ENCODE results near the gene CACNA1I. TPM values are rescaled to one million over a fixed set of nuclear protein-coding genes. Genes with fewer than 3 reads are reported as not detected.

CACNA1I gene
- total RNA-seq, 1 donor from 2014 or later = 0.02 TPM

DNA sequence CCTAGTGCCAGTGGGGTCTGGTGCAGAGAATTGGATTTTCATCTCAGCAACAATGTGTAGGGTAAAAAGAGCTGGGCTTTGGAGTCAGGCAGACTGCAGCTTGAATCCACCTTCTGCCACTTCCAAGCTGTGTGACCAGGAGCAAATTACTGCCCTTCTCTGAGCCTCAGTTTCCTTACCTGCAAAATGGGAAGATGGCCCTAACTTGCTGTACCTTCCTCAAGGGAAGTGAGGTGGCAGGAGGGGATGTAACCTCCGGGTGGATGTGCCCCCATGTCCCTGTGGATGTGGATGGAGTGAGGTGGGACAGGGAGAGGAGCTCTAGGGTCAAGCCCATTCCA, 90.9 kb downstream of the CACNA1I start:
- H3K27me3 Mint-ChIP-seq (ENCODE audit: low read depth) = peaks cover 69% of the 10 kb centered on the region
- H3K36me3 Mint-ChIP-seq (ENCODE audit: low read depth) = no peaks in the 10 kb centered on the region
- H3K27ac Mint-ChIP-seq (ENCODE audit: unreplicated experiment) = no peak overlapping the region
- no peaks in the 10 kb centered on the region for H3K4me1 Mint-ChIP-seq (ENCODE audit: low read depth)
- DNase-seq (ENCODE audit: low spot score) = no peak
- TF ChIP-seq, protein P1, sequence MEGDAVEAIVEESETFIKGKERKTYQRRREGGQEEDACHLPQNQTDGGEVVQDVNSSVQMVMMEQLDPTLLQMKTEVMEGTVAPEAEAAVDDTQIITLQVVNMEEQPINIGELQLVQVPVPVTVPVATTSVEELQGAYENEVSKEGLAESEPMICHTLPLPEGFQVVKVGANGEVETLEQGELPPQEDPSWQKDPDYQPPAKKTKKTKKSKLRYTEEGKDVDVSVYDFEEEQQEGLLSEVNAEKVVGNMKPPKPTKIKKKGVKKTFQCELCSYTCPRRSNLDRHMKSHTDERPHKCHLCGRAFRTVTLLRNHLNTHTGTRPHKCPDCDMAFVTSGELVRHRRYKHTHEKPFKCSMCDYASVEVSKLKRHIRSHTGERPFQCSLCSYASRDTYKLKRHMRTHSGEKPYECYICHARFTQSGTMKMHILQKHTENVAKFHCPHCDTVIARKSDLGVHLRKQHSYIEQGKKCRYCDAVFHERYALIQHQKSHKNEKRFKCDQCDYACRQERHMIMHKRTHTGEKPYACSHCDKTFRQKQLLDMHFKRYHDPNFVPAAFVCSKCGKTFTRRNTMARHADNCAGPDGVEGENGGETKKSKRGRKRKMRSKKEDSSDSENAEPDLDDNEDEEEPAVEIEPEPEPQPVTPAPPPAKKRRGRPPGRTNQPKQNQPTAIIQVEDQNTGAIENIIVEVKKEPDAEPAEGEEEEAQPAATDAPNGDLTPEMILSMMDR (IDR thresholded peaks at IDR 0.05) = no peak
- H3K4me3 Mint-ChIP-seq (ENCODE audit: unreplicated experiment) = no peak overlapping the region
- H3K9me3 Mint-ChIP-seq (ENCODE audit: low read depth) = no peaks in the 10 kb centered on the region

DNA sequence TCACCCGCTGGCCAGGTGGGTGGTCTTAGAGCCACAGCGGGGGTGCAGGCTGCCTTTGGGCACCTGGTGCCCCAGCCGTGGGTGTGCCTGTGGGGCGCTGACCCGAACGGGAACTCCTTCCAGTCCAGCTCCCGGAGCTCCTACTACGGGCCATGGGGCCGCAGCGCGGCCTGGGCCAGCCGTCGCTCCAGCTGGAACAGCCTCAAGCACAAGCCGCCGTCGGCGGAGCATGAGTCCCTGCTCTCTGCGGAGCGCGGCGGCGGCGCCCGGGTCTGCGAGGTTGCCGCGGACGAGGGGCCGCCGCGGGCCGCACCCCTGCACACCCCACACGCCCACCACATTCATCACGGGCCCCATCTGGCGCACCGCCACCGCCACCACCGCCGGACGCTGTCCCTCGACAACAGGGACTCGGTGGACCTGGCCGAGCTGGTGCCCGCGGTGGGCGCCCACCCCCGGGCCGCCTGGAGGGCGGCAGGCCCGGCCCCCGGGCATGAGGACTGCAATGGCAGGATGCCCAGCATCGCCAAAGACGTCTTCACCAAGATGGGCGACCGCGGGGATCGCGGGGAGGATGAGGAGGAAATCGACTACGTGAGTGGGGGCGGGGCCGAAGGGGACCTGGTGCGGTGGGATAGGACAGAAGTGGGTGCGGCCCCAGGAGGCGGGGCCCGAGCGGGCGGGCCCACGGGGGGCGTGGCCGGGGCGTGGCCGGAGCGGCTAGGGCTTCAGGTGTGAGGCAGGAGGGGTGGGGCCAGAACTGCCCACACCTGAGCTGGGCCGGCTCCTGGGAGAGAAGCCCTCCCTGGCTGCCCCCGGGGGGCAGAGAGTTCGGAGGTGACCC, 91.5 kb downstream of the CACNA1I start:
- no peaks in the 10 kb centered on the region for H3K4me1 Mint-ChIP-seq (ENCODE audit: low read depth)
- H3K4me3 Mint-ChIP-seq (ENCODE audit: unreplicated experiment) = no peak overlapping the region
- no peak overlapping the region for H3K27ac Mint-ChIP-seq (ENCODE audit: unreplicated experiment)
- TF ChIP-seq, protein P1 (IDR thresholded peaks at IDR 0.05) = no peak
- H3K36me3 Mint-ChIP-seq (ENCODE audit: low read depth) = no peaks in the 10 kb centered on the region
- no peaks in the 10 kb centered on the region for H3K9me3 Mint-ChIP-seq (ENCODE audit: low read depth)
- H3K27me3 Mint-ChIP-seq (ENCODE audit: low read depth) = peaks cover 66% of the 10 kb centered on the region
- DNase-seq (ENCODE audit: low spot score) = no peak

DNA sequence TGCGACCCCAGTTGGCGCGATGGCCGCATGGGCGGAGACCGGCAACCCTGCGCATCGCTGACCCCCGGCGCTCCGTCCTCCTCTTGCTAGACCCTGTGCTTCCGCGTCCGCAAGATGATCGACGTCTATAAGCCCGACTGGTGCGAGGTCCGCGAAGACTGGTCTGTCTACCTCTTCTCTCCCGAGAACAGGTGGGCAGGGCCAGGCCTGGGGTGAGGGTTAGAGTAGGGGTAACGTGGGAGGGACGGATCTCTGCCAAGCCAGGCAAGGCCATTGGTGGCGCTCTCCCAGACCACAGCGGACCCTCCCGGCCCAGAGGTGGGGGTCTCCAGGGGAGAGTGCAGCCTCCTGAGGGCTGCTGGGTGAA, 92.1 kb downstream of the CACNA1I start:
- peaks cover 61% of the 10 kb centered on the region for H3K27me3 Mint-ChIP-seq (ENCODE audit: low read depth)
- no peaks in the 10 kb centered on the region for H3K4me1 Mint-ChIP-seq (ENCODE audit: low read depth)
- H3K9me3 Mint-ChIP-seq (ENCODE audit: low read depth) = no peaks in the 10 kb centered on the region
- no peak overlapping the region for H3K27ac Mint-ChIP-seq (ENCODE audit: unreplicated experiment)
- DNase-seq (ENCODE audit: low spot score) = no peak
- H3K36me3 Mint-ChIP-seq (ENCODE audit: low read depth) = no peaks in the 10 kb centered on the region
- TF ChIP-seq, protein P1 (IDR thresholded peaks at IDR 0.05) = no peak
- H3K4me3 Mint-ChIP-seq (ENCODE audit: unreplicated experiment) = no peak overlapping the region

DNA sequence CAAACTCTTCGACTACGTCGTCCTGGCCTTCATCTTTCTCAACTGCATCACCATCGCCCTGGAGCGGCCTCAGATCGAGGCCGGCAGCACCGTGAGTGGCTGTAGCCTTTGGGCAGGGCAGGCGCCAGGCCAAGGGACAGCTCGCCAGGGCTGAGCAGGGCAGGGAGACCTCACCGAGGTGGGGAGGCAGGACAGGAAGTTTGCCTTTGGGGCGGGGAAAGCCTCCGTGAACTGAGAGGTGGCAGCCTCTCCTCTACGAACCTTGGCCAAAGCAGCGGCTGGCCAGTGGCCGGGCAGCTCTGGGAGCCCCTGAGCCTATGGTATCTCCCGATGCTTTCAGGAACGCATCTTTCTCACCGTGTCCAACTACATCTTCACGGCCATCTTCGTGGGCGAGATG, 93.2 kb downstream of the CACNA1I start:
- Mint-ChIP-seq H3K9me3 (ENCODE audit: low read depth) (peaks cover 4% of the 10 kb centered on the region), H3K27me3 (ENCODE audit: low read depth) (peaks cover 55% of the 10 kb centered on the region), H3K4me1 (ENCODE audit: low read depth) (no peaks in the 10 kb centered on the region), H3K4me3 (ENCODE audit: unreplicated experiment) (no peak overlapping the region), H3K27ac (ENCODE audit: unreplicated experiment) (no peak overlapping the region), H3K36me3 (ENCODE audit: low read depth) (no peaks in the 10 kb centered on the region)
- TF ChIP-seq, protein P1 (IDR thresholded peaks at IDR 0.05) = no peak
- no peak for DNase-seq (ENCODE audit: low spot score)

DNA sequence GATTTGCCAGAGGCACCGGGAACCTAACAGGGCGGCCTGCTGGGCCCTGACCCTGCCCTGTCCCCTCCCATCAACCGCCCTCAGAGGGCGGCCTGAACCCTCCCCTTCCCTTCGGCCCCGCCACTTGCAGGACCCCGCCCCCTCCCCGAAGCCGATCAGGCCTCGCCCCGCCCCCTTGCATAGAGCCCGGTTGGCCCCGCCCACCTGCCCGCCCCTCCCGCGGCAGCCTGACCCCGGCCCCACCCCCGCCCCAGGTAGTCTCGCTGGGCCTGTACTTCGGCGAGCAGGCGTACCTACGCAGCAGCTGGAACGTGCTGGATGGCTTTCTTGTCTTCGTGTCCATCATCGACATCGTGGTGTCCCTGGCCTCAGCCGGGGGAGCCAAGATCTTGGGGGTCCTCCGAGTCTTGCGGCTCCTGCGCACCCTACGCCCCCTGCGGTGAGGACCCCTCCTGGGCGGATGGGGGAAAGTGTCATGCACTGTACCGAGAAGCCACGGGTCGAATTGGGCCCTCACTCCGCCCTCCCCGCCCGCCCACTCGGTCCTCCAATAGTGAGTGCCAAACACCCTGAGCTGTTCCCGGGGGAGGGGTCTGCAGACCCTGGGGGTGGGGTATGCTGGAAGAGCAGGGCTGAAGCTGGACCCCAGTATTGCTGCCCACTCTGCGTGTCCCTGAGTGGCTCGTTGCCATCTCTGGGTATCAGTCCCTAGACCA, 94.1 kb downstream of the CACNA1I start:
- Mint-ChIP-seq H3K27me3 (ENCODE audit: low read depth) (peaks cover 48% of the 10 kb centered on the region), H3K9me3 (ENCODE audit: low read depth) (peaks cover 5% of the 10 kb centered on the region), H3K36me3 (ENCODE audit: low read depth) (no peaks in the 10 kb centered on the region), H3K4me1 (ENCODE audit: low read depth) (no peaks in the 10 kb centered on the region), H3K4me3 (ENCODE audit: unreplicated experiment) (no peak overlapping the region), H3K27ac (ENCODE audit: unreplicated experiment) (no peak overlapping the region)
- TF ChIP-seq, protein P1 (IDR thresholded peaks at IDR 0.05) = no peak
- DNase-seq (ENCODE audit: low spot score) = no peak
